Heart left ventricle (tissue), 16 donors: Measurements from ENCODE around the gene TUBD1. TPM values are rescaled to one million over a fixed set of nuclear protein-coding genes. Genes with fewer than 3 reads are reported as not detected.
A peak's percentile ranks its signal among the peaks of the same experiment; 100 is the strongest.

Experiments used
- ATAC-seq, 4 donors: fragments of 200-7000 bp; cut with Tn5 transposase; one replicate each; pipeline ENCODE4 v1.9.1; 2020 to 2022; ENCODE audit warnings: moderate library complexity in 4 of 4, mild to moderate bottlenecking in 3 of 4, moderate number of reproducible peaks in 1 of 4
- DNase-seq, 5 donors: peaks; one replicate each; pipeline ENCODE4 v3.0.0-alpha.2; 2020
- H3K27ac ChIP-seq, 12 donors: fragments of 200-600 bp; sonication (generic) in 4 of 12; one replicate each; pipeline versions ENCODE4 v1.5.0 to v1.8.0; 2016 to 2022; ENCODE audit warnings: mild to moderate bottlenecking in 2 of 12
- H3K27me3 ChIP-seq, 9 donors: fragments of 200-600 bp; sonication (generic) in 2 of 9; one replicate each; pipeline versions ENCODE4 v1.5.1 to v1.8.0; 2016 to 2022; ENCODE audit warnings: mild to moderate bottlenecking in 3 of 9
- H3K36me3 ChIP-seq, 9 donors: fragments of 200-600 bp; sonication (generic) in 2 of 9; one replicate each; pipeline versions ENCODE4 v1.5.0 to v1.8.0; 2018 to 2022; ENCODE audit warnings: mild to moderate bottlenecking in 2 of 9
- H3K4me1 ChIP-seq, 12 donors: fragments of 200-600 bp; sonication (generic) in 4 of 12; one replicate each; pipeline versions ENCODE4 v1.5.0 to v1.8.0; 2016 to 2022; ENCODE audit warnings: mild to moderate bottlenecking in 3 of 12
- H3K4me3 ChIP-seq, 12 donors: fragments of 200-600 bp; sonication (generic) in 4 of 12; one replicate each; pipeline versions ENCODE4 v1.5.0 to v1.8.0; 2017 to 2022; ENCODE audit warnings: mild to moderate bottlenecking in 9 of 12, moderate library complexity in 4 of 12
- H3K9me3 ChIP-seq, 12 donors: fragments of 200-600 bp; sonication (generic) in 4 of 12; one replicate each; pipeline versions ENCODE4 v1.5.0 to v1.8.0; 2016 to 2022; ENCODE audit warnings: mild to moderate bottlenecking in 1 of 12
- POLR2A ChIP-seq, 2 donors: fragments of 450-650 bp; IDR thresholded peaks; one replicate each; pipeline ENCODE4 v1.6.1; 2017; ENCODE audit warnings: antibody characterized with exemption in 2 of 2, mild to moderate bottlenecking in 2 of 2, moderate library complexity in 2 of 2
- WGBS, 4 donors: extraction: QIAGEN DNeasy Blood & Tissue Kit in 2 of 4; methylation state at CpG; one replicate each; pipeline versions ENCODE4 v1.1.5 to v1.1.7; 2013 to 2018; 5-methylcytosine and 5-hydroxymethylcytosine counted together
- intact Hi-C, 10 donors: fragments of 100-400 bp; cut with DNase I; formaldehyde crosslinking; loops; one replicate each; pipeline versions ENCODE4 v1.11.1 to v1.14.2; 2022
- polyA plus RNA-seq, 2 donors: library from polyadenylated mRNA; stranded (reverse); fragments of 200-250 nt; gene quantifications; one replicate each; pipeline ENCODE4 v1.2.3, GENCODE V29; 2013
- total RNA-seq, 9 donors: library from RNA; depleted of rRNA in 2 of 9; stranded (reverse); fragments of >200 nt in 2 of 9; fragmentation: NEBNext Ultra II Directional in 3 of 9; extraction: Animal tissue kit (Norgen Biotek cat#: 25700) in 3 of 9; gene quantifications; one replicate each; pipeline versions ENCODE4 v1.1.0 to v1.2.4, GENCODE V29; 2016 to 2023
- TF ChIP-seq, protein P1 (sequence below), 12 donors: fragments of 200-600 bp; sonication (generic) in 4 of 12; IDR thresholded peaks; one replicate each; pipeline versions ENCODE4 v1.5.0 to v1.8.0; 2018 to 2022; ENCODE audit warnings: antibody characterized with exemption in 12 of 12, mild to moderate bottlenecking in 5 of 12
- donor health status: ischemic (EF 13 %, LVEDD 7.1; RV severe dilation, severe dysfunction).
- donor health status: healthy with polysubstance abuse.
- donor health status: DM: no; HTN: yes; CAD: no.
- donor health status: DM: no; HTN: no; CAD: no.
- donor health status: ischemic (EF 25% LVEDD 6.9; RV normal size, moderate dysfunction).
- donor health status: ischemic (EF 25% LVEDD 5.7; RV mildly dilated, moderate dysfunction).
- donor health status: healthy.
- donor health status: DM: yes; HTN: yes; CAD: no.
- donor health status: ischemic (EF 35%, LVEDD 5.7; RV mildly dilated, moderate dysfunction).
- donor health status: nonischemic (EF 11% LVEDD 7.7; RV severe dilation, severe dysfunction).
- donor health status: DM: yes; HTN: yes; CAD: no.
- donor health status: PGD.
- donor health status: ischemic (EF 29% LVEDD 5.4; RV normal size, mild dysfunction).
- donor health status: nonischemic (EF 23%, LVEDD 6.1; RV moderate dilation, normal function).

The TUBD1 gene
- total and polyA plus RNA-seq, 11 donors: 3.7 to 8.5 (median 6.2) TPM

GRCh38 chr17:59826706-59827453 lies 65.9 kb downstream of the TUBD1 start:
- Histone ChIP-seq H3K27me3 (no peaks in the 10 kb centered on the region), H3K36me3 (peaks cover 0 to 13% (median 0%) of the 10 kb centered on the region in 9 donors), H3K4me3 (peak overlapping the region in 1 of 12 donors; percentile 12), H3K4me1 (peaks cover 5 to 69% (median 15%) of the 10 kb centered on the region in 12 donors), H3K27ac (peak overlapping the region in 4 of 12 donors; percentile 3 to 91 (median 46)), H3K9me3 (no peaks in the 10 kb centered on the region)
- 87 to 92% (median 88%) methylated on average over 4 of the region's 4 CpGs for WGBS, 4 donors
- ATAC-seq (no peak), DNase-seq (no peak)
- intact Hi-C loops: loop anchor here in 1 of 10 donors (5.0 kb wide), 1 partner anchor 40 kb away; no protein-coding TSS in a partner anchor
- TF ChIP-seq, protein P1, sequence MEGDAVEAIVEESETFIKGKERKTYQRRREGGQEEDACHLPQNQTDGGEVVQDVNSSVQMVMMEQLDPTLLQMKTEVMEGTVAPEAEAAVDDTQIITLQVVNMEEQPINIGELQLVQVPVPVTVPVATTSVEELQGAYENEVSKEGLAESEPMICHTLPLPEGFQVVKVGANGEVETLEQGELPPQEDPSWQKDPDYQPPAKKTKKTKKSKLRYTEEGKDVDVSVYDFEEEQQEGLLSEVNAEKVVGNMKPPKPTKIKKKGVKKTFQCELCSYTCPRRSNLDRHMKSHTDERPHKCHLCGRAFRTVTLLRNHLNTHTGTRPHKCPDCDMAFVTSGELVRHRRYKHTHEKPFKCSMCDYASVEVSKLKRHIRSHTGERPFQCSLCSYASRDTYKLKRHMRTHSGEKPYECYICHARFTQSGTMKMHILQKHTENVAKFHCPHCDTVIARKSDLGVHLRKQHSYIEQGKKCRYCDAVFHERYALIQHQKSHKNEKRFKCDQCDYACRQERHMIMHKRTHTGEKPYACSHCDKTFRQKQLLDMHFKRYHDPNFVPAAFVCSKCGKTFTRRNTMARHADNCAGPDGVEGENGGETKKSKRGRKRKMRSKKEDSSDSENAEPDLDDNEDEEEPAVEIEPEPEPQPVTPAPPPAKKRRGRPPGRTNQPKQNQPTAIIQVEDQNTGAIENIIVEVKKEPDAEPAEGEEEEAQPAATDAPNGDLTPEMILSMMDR (IDR thresholded peaks at IDR 0.05): no peak
- TF ChIP-seq POLR2A (IDR thresholded peaks at IDR 0.05): no peak

DNA sequence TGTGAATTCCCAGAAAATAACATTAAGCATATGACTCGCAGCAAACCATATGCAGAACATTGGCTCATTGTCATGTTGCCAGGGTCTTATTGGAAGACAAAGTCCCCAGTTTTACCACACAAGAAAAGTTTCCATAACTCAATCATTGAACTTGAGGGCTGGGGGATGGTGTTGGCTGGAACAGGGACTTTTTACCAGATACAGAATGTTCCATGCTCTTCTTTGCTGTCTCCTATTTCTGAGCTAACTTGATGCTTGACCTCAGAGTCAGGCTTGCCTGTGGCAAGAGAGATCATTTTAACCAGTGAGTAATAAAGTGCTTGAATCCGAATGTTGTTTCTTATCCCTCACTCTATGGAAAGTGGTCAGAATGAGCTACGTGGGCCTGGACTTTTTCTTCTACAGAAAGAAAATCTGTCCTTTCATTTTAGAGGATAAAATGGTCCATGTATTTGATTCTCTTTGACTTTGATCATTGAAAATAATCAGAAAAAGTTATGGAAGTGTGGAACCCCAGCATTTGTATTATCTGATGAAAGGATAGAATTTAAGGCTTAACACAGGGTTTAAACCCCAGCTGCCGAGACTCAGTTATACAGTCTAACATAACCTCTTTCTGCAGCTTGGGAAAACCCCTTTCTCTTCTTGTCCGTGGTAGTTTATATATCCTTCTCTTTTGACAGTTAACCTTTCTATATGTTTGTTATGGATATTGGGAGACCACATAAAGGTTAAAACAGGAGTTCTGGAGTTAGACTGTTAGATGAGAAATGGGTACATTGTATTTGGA lies 67.0 kb downstream of the TUBD1 start:
- DNase-seq (no peak), ATAC-seq (peak in 1 of 4 donors; percentile 23)
- no peaks in the 10 kb centered on the region for H3K27me3 ChIP-seq

DNA sequence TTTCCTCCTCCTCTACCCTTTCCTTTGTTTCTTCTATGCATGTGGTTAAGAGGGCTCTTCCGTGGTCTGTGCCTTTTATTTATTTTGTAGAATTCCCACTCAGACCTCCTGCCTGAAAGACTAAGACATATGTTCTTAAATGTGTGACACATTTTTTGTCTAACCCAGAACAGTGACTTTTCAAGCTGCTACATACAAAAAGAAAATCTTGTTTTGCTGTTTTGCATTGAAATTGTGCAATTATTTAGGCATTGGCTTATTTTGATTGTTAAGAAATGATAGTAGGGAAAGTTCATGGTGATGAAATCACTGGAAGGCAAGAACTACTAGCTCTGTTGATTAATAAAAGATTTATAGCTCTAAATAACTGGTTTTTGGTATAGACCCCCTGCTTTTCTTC lies 76.8 kb downstream of the TUBD1 start:
- Histone ChIP-seq H3K27me3 (no peaks in the 10 kb centered on the region), H3K36me3 (peaks cover 0 to 69% (median 35%) of the 10 kb centered on the region in 9 donors), H3K4me1 (peaks cover 0 to 15% (median 0%) of the 10 kb centered on the region in 12 donors), H3K4me3 (no peak overlapping the region), H3K27ac (peak overlapping the region in 1 of 12 donors; percentile 62), H3K9me3 (no peaks in the 10 kb centered on the region)
- intact Hi-C loops: no loop called here
- no peak for ATAC-seq
- no peak for TF ChIP-seq POLR2A (IDR thresholded peaks at IDR 0.05)
- TF ChIP-seq, protein P1 (IDR thresholded peaks at IDR 0.05): no peak
- DNase-seq: no peak
- 56 to 95% (median 84%) methylated on average over 1 of the region's 1 CpG for WGBS, 4 donors

More for the DNA sequence above, 67.0 kb downstream of the TUBD1 start:
- TF ChIP-seq POLR2A (IDR thresholded peaks at IDR 0.05): no peak
- TF ChIP-seq, protein P1 (IDR thresholded peaks at IDR 0.05): no peak
- 84 to 87% (median 85%) methylated on average over 5 of the region's 5 CpGs for WGBS, 4 donors
- no peaks in the 10 kb centered on the region for H3K9me3 ChIP-seq
- peaks cover 0 to 15% (median 0%) of the 10 kb centered on the region in 9 donors for H3K36me3 ChIP-seq
- peak overlapping the region in 9 of 12 donors; percentile 3 to 91 (median 50) for H3K27ac ChIP-seq
- peaks cover 5 to 58% (median 15%) of the 10 kb centered on the region in 12 donors for H3K4me1 ChIP-seq
- intact Hi-C loops: loop anchor here in 1 of 10 donors (5.0 kb wide), 1 partner anchor 38 kb away; no protein-coding TSS in a partner anchor
- no peak overlapping the region for H3K4me3 ChIP-seq

- peak overlapping the region in 1 of 12 donors; percentile 37 for H3K27ac ChIP-seq
- no peak for ATAC-seq
Measured at GRCh38 chr17:59814685-59815084, 78.1 kb downstream of the TUBD1 start.

More at GRCh38 chr17:59814685-59815084, 78.1 kb downstream of the TUBD1 start:
- no peaks in the 10 kb centered on the region for H3K9me3 ChIP-seq
- H3K27me3 ChIP-seq: no peaks in the 10 kb centered on the region
- DNase-seq: no peak
- WGBS, 4 donors: 83 to 94% (median 92%) methylated on average over 3 of the region's 3 CpGs
- peaks cover 0 to 19% (median 0%) of the 10 kb centered on the region in 12 donors for H3K4me1 ChIP-seq
- TF ChIP-seq POLR2A (IDR thresholded peaks at IDR 0.05): no peak
- TF ChIP-seq, protein P1 (IDR thresholded peaks at IDR 0.05): no peak
- intact Hi-C loops: no loop called here
- H3K36me3 ChIP-seq: peaks cover 0 to 72% (median 47%) of the 10 kb centered on the region in 9 donors
- no peak overlapping the region for H3K4me3 ChIP-seq
